Neutrophil (primary cell): ENCODE results near the gene MTO1.
A peak's percentile ranks its signal among the peaks of the same experiment; 100 is the strongest.
"Not testable (repeated sequence)": the region's sequence is repeated elsewhere in the genome, so short reads cannot be mapped to it uniquely, and the experiment has no call there.

Experiments
- H3K27ac ChIP-seq: fragments of 200-600 bp; sonication (generic); 2 replicates; pipeline ENCODE4 v1.5.1; 2016; ENCODE audit warnings: mild to moderate bottlenecking, moderate library complexity
- H3K27me3 ChIP-seq: fragments of 200-600 bp; sonication (generic); 2 replicates; pipeline ENCODE4 v1.6.0; 2016; ENCODE audit warnings: mild to moderate bottlenecking
- H3K36me3 ChIP-seq: fragments of 200-600 bp; sonication (generic); 2 replicates; pipeline ENCODE4 v1.5.1; 2017
- H3K4me1 ChIP-seq, 2 experiments: fragments of 200-600 bp in 1 of 2; sonication (generic) in 1 of 2; 1 replicate in 1 of 2; 2 replicates in 1 of 2; pipeline versions ENCODE4 v1.5.1 to v1.6.1; 2013 to 2016; ENCODE audit warnings: low read depth in 1 of 2, low read length in 1 of 2, mild to moderate bottlenecking in 1 of 2, moderate library complexity in 1 of 2; ENCODE audit not compliant: control insufficient read depth in 1 of 2, insufficient read depth in 1 of 2
- H3K4me3 ChIP-seq, 2 experiments: fragments of 200-600 bp in 1 of 2; sonication (generic) in 1 of 2; 1 replicate in 1 of 2; 2 replicates in 1 of 2; pipeline ENCODE4 v1.5.1; 2013 to 2016; ENCODE audit warnings: low read depth in 1 of 2, low read length in 1 of 2, mild to moderate bottlenecking in 1 of 2, moderate library complexity in 1 of 2
- H3K9me3 ChIP-seq: fragments of 200-600 bp; sonication (generic); 2 replicates; pipeline ENCODE4 v1.5.1; 2016
- TF ChIP-seq, protein P1 (sequence below): fragments of 200-600 bp; sonication (generic); IDR thresholded peaks from 2 replicates; pipeline ENCODE4 v1.5.1; 2016; ENCODE audit warnings: antibody characterized with exemption

The MTO1 gene

DNA sequence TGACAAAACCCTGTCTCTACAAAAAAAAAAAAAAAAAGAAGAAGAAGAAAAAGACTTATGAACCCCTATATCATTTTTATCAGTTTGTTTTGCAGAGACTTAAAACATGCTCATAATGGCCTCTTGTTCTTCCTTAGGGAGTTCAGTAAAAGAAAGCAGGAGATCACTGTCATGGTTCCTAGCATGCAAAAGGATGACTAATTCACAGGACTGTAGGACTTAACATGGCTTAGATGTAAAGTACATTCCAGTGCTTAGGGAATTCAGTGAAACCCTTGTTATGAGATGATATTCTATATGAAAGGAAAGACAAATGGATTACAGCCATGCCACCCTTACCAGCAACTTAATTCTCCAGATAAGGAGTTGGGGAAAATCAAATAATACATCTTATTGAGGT, 29.8 kb downstream of the MTO1 start:
- TF ChIP-seq, protein P1, sequence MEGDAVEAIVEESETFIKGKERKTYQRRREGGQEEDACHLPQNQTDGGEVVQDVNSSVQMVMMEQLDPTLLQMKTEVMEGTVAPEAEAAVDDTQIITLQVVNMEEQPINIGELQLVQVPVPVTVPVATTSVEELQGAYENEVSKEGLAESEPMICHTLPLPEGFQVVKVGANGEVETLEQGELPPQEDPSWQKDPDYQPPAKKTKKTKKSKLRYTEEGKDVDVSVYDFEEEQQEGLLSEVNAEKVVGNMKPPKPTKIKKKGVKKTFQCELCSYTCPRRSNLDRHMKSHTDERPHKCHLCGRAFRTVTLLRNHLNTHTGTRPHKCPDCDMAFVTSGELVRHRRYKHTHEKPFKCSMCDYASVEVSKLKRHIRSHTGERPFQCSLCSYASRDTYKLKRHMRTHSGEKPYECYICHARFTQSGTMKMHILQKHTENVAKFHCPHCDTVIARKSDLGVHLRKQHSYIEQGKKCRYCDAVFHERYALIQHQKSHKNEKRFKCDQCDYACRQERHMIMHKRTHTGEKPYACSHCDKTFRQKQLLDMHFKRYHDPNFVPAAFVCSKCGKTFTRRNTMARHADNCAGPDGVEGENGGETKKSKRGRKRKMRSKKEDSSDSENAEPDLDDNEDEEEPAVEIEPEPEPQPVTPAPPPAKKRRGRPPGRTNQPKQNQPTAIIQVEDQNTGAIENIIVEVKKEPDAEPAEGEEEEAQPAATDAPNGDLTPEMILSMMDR: no peak
- Histone ChIP-seq H3K9me3 (no peaks in the 10 kb centered on the region), H3K27ac (no peak overlapping the region), H3K4me1 (no peaks in the 10 kb centered on the region), H3K36me3 (peaks cover 68% of the 10 kb centered on the region), H3K4me3 (no peak overlapping the region), H3K27me3 (no peaks in the 10 kb centered on the region)

DNA sequence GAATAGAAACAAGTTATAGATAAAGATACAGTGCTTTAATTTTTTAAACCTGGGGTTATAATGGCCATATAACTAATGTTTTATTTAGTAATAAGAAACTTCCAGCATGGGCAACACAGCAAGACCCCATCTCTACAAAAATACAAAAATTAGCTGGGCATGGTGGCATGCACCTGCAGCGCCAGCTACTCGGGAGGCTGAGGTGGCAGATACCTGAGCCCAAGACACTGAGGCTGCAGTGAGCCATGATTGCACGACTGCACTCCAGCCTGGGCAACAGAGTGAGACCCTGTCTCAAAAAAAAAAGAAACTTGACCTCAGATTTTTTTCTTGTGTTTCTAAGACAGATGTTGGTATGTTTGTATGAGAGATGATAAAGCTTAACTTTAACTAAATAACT, 36.4 kb downstream of the MTO1 start:
- H3K4me3 ChIP-seq: no peak overlapping the region
- peaks cover 0 to under 1% of the 10 kb centered on the region in 2 experiments for H3K4me1 ChIP-seq
- H3K27me3 ChIP-seq: no peaks in the 10 kb centered on the region
- H3K27ac ChIP-seq: no peak overlapping the region
- H3K9me3 ChIP-seq: no peaks in the 10 kb centered on the region
- TF ChIP-seq, protein P1: no peak
- peaks cover 87% of the 10 kb centered on the region for H3K36me3 ChIP-seq

DNA sequence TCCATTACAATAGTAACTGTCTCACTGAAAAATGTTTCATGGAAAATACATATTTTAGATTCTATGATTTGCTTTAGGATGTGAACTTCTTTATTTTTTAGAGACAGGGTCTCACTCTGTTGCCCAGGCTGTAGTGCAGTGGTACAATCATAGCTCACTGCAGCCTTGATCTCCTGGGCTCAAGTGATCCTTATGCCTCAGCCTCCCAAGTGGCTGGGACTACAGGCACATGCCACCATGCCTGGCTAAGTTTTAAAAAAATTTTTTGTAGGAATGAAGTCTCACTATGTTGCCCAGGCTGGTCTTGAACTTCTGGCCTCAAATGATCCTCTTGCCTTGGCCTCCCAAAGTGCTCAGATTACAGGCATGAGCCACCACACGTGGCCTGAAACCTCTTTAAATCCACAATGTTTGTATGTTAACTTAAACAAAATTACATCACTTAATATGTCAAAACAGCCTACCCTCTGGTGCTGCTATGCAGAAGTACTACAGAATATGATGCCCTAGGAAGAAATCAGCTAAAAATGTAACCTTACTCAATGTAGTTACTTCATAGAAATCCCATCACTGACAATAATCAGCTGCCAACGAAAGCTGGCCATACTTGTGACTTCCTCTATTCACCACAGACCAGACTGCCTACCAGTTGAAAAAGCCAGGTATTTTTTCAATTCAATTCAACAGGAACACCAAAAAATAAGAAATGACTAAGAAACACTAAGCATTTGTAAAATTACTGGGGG, 41.7 kb downstream of the MTO1 start:
- Histone ChIP-seq H3K27me3 (no peaks in the 10 kb centered on the region), H3K9me3 (no peaks in the 10 kb centered on the region), H3K27ac (peak overlapping the region; percentile 39), H3K4me1 (peaks cover 0 to 5% of the 10 kb centered on the region in 2 experiments), H3K4me3 (no peak overlapping the region), H3K36me3 (peaks cover 47% of the 10 kb centered on the region)
- TF ChIP-seq, protein P1: no peak

GRCh38 chr6:73504160-73504559, 42.6 kb downstream of the MTO1 start:
- Histone ChIP-seq H3K36me3 (peaks cover 37% of the 10 kb centered on the region), H3K4me3 (no peak overlapping the region), H3K9me3 (no peaks in the 10 kb centered on the region), H3K27ac (no peak overlapping the region), H3K27me3 (no peaks in the 10 kb centered on the region), H3K4me1 (peaks cover 0 to 5% of the 10 kb centered on the region in 2 experiments)
- TF ChIP-seq, protein P1: no peak

GRCh38 chr6:73505142-73505541, 43.6 kb downstream of the MTO1 start:
- H3K27ac ChIP-seq: no peak overlapping the region
- TF ChIP-seq, protein P1: no peak
- peaks cover 29% of the 10 kb centered on the region for H3K36me3 ChIP-seq
- H3K4me1 ChIP-seq: peaks cover 0 to 5% of the 10 kb centered on the region in 2 experiments
- H3K27me3 ChIP-seq: no peaks in the 10 kb centered on the region
- H3K4me3 ChIP-seq: no peak overlapping the region
- no peaks in the 10 kb centered on the region for H3K9me3 ChIP-seq

- not testable (repeated sequence) for H3K9me3 ChIP-seq, H3K4me1 ChIP-seq, H3K27ac ChIP-seq, H3K4me3 ChIP-seq, H3K27me3 ChIP-seq
- H3K36me3 ChIP-seq: peaks cover 23% of the 10 kb centered on the region
Measured at GRCh38 chr6:73505705-73506104, 44.2 kb downstream of the MTO1 start.
